ENCODE measurements around the gene ITIH4.

The ITIH4 gene

DNA sequence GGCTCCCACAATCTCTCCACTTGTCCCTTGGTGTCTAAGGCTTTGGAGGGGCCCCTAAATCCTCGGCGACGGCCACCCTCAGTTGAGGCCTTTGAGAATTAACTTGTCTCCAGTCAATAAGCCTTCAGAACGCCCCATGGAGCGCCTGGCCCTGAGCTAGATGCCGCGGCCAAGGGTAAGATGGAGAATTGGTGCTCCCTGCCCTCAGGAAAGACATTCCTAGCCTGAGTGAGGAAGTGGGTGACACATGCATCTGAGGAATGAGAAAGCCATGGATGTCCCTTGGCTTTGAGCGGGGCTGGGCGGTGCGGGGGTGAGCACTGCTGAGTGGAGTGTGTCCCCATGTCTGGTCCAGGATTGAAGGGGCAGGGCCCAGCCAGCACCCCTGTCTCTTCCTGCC, 13.3 kb downstream of the ITIH4 start:
- H3K27me3 Mint-ChIP-seq, result no peaks in the 10 kb centered on the region
- no peaks in the 10 kb centered on the region for H3K36me3 Mint-ChIP-seq (ENCODE audit: insufficient read depth)
- ATAC-seq (replicated peaks), result no peak
- no peaks in the 10 kb centered on the region for H3K4me1 Mint-ChIP-seq (ENCODE audit: low read depth in 2 of 2)
- H3K9me3 Mint-ChIP-seq, result no peaks in the 10 kb centered on the region
- no peak overlapping the region for H3K4me3 Mint-ChIP-seq
- DNase-seq, result no peak
- H3K27ac Mint-ChIP-seq, result peak overlapping the region in 1 of 2 donors; percentile 23

DNA sequence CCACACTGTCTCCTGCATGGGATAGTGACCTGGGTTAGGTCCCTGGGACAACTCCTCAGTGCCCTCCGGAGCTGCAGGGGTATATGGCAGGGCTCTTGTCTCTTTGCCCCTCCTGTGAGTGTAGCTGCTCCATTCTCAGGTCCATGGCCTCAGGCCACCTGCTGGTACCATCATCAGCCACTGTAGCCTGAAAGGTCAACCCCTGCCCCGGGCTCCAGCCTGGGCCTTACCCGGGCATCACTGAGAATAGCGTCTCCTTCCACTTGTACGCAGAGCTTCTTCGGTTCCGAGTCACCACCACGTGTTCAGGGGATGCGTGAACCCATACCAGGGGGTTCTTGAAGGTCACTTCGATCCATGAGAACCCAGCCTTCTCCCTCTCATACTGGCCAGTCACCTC, 13.8 kb downstream of the ITIH4 start:
- DNase-seq, result no peak
- Mint-ChIP-seq H3K36me3 (ENCODE audit: insufficient read depth) (no peaks in the 10 kb centered on the region), H3K27ac (peak overlapping the region in 1 of 2 donors; percentile 23), H3K27me3 (no peaks in the 10 kb centered on the region), H3K4me1 (ENCODE audit: low read depth in 2 of 2) (no peaks in the 10 kb centered on the region), H3K4me3 (no peak overlapping the region), H3K9me3 (no peaks in the 10 kb centered on the region)
- ATAC-seq (replicated peaks), result no peak

GRCh38 chr3:52816199-52816598, 14.3 kb downstream of the ITIH4 start:
- Mint-ChIP-seq H3K36me3 (ENCODE audit: insufficient read depth) (no peaks in the 10 kb centered on the region), H3K4me1 (ENCODE audit: low read depth in 2 of 2) (no peaks in the 10 kb centered on the region), H3K4me3 (no peak overlapping the region), H3K9me3 (no peaks in the 10 kb centered on the region), H3K27ac (peak overlapping the region in 1 of 2 donors; percentile 23), H3K27me3 (no peaks in the 10 kb centered on the region)
- ATAC-seq (replicated peaks) (no peak), DNase-seq (no peak)

DNA sequence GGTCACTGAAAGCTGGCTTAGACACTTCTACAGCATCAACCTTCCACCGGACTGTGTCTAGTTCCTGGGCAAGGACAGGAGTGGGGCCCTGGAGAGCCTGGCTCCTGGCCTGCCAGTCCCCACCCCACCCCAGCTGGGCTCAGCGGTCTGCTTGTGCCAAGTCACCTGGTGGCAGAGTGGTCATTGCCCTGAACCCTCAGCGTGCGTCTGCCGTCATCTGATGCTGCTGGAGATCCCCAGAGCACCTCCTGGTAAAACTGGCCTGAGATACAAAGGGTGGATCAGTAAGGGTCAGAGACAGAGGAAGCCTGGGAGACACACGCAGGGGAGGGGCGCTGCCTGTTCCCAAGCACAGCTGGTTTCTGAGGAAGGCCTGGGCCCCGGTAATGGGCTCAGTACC, 16.7 kb downstream of the ITIH4 start:
- DNase-seq (no peak), ATAC-seq (replicated peaks) (no peak)
- no peaks in the 10 kb centered on the region for H3K27me3 Mint-ChIP-seq
- H3K4me1 Mint-ChIP-seq (ENCODE audit: low read depth in 2 of 2), result no peaks in the 10 kb centered on the region
- no peaks in the 10 kb centered on the region for H3K36me3 Mint-ChIP-seq (ENCODE audit: insufficient read depth)
- no peak overlapping the region for H3K4me3 Mint-ChIP-seq
- no peak overlapping the region for H3K27ac Mint-ChIP-seq
- H3K9me3 Mint-ChIP-seq, result no peaks in the 10 kb centered on the region

- Mint-ChIP-seq H3K27ac (peak overlapping the region; percentile 1 to 51), H3K9me3 (no peaks in the 10 kb centered on the region), H3K36me3 (ENCODE audit: insufficient read depth) (no peaks in the 10 kb centered on the region), H3K4me1 (ENCODE audit: low read depth in 2 of 2) (no peaks in the 10 kb centered on the region), H3K27me3 (peaks cover 0 to 5% of the 10 kb centered on the region in 2 donors), H3K4me3 (no peak overlapping the region)
- ATAC-seq (replicated peaks), result no peak
- no peak for DNase-seq
These were observed 18.9 kb downstream of the ITIH4 start for GRCh38 chr3:52811452-52812011.

GRCh38 chr3:52810923-52811322, 19.5 kb downstream of the ITIH4 start:
- no peaks in the 10 kb centered on the region for H3K9me3 Mint-ChIP-seq
- H3K4me3 Mint-ChIP-seq, result no peak overlapping the region
- H3K27ac Mint-ChIP-seq, result peak overlapping the region; percentile 1 to 51
- ATAC-seq (replicated peaks) (no peak), DNase-seq (no peak)
- H3K27me3 Mint-ChIP-seq, result peaks cover 0 to 11% of the 10 kb centered on the region in 2 donors
- no peaks in the 10 kb centered on the region for H3K4me1 Mint-ChIP-seq (ENCODE audit: low read depth in 2 of 2)
- no peaks in the 10 kb centered on the region for H3K36me3 Mint-ChIP-seq (ENCODE audit: insufficient read depth)

DNA sequence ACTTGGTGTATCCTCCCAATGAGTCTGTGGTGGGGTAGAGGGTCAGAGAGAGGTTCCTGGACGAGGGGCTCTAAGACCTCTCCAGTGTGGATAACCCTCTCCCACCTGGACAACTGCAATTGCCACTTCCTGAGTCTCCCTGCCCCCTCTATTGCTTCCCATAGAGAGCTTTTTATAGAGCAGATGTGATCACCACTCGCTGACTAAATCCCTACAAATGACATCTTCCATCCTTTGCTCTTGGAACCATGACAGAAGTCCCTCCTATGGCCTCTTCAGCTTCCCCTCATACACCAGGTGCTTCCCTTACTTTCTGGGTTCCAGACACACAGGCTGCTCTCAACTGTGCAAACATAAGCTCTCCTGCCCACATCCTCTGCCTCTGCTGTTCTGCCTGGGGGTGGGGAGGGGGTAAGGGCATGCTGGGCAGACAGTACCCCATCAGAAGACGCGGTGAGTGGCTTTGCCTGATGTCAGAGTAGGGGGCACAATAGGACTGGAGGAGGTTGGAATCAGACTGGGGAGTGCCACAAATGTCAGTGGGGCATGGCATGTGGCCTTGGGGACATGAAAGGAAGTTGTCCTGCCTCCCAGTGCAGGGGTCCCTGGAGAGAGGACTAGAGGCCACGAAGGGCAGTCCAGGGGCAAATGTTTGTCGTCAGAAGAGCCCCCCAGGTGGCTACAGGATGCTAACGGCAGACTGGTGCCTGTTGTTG, 20.7 kb downstream of the ITIH4 start:
- no peaks in the 10 kb centered on the region for H3K9me3 Mint-ChIP-seq
- no peak overlapping the region for H3K4me3 Mint-ChIP-seq
- no peak for ATAC-seq (replicated peaks)
- H3K4me1 Mint-ChIP-seq (ENCODE audit: low read depth in 2 of 2), result no peaks in the 10 kb centered on the region
- DNase-seq, result no peak
- H3K27me3 Mint-ChIP-seq, result peaks cover 0 to 15% of the 10 kb centered on the region in 2 donors
- H3K36me3 Mint-ChIP-seq (ENCODE audit: insufficient read depth), result no peaks in the 10 kb centered on the region
- no peak overlapping the region for H3K27ac Mint-ChIP-seq

- H3K4me3 Mint-ChIP-seq, result no peak overlapping the region
- no peaks in the 10 kb centered on the region for H3K4me1 Mint-ChIP-seq (ENCODE audit: low read depth in 2 of 2)
- DNase-seq, result no peak
- H3K9me3 Mint-ChIP-seq, result no peaks in the 10 kb centered on the region
- ATAC-seq (replicated peaks), result no peak
- H3K27me3 Mint-ChIP-seq, result peaks cover 0 to 16% of the 10 kb centered on the region in 2 donors
- H3K36me3 Mint-ChIP-seq (ENCODE audit: insufficient read depth), result no peaks in the 10 kb centered on the region
- H3K27ac Mint-ChIP-seq, result no peak overlapping the region
These were observed 21.3 kb downstream of the ITIH4 start for GRCh38 chr3:52809149-52809548.

DNA sequence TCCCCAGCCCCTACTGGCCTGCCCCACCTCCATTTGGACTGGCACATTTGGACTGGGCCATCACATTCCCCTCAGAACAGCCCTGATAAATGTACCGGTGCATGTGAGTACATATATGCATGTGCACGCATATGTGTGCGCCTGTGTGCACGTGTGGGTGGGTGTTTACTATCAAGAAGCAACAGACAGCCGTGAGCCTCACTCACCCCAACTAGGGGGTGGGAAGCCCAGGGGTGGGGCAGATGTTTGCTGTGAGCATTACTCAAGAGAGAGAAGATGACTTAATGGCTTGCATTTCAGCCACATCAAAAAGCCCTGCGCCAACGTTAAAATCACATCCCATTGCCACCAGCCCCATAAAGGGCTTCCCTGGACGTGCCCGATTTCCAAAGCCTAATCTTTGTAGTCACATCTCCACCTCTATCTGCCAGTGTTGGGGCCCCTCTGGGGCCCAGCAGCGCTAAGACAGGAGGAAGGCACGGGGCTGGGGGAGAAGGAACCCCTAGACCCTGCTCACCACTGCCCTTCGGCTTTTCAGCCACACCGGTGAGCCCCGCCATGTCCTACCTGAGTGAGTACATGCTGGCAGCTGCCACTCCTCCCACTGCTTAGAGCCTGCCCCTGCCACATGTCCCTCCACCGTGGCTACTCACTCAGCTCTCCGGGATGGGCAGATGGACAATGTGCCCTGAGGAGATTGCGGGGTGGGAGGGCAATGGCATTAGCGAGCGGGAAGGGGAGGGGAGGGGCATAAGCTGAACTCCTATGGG, 25.0 kb downstream of the ITIH4 start:
- DNase-seq (no peak), ATAC-seq (replicated peaks) (no peak)
- no peaks in the 10 kb centered on the region for H3K36me3 Mint-ChIP-seq (ENCODE audit: insufficient read depth)
- H3K4me1 Mint-ChIP-seq (ENCODE audit: low read depth in 2 of 2), result no peaks in the 10 kb centered on the region
- H3K9me3 Mint-ChIP-seq, result no peaks in the 10 kb centered on the region
- H3K27me3 Mint-ChIP-seq, result peaks cover 0 to 22% of the 10 kb centered on the region in 2 donors
- H3K4me3 Mint-ChIP-seq, result no peak overlapping the region
- no peak overlapping the region for H3K27ac Mint-ChIP-seq

DNA sequence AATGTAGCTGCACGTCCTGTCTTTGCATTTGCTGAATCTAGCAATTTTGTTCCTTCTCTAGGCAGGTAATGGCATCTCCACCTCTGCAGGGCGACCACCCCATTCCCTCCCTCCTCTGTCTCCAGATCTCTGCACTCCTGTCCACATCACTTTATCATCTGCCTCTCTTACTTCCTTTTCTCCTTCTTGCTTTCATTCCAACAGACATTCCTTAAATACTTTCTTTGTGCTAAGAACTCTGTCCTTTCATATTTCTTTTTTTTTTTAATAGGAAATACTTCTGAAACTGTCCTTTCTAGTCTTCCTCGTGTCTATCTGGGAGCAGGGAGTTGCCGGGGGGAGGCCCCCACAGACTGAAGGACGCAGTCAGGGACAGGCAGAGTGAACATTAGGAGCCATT, 28.6 kb downstream of the ITIH4 start:
- DNase-seq, result no peak
- H3K27me3 Mint-ChIP-seq, result peaks cover 0 to 27% of the 10 kb centered on the region in 2 donors

GRCh38 chr3:52800079-52800478, 30.4 kb downstream of the ITIH4 start:
- no peak for DNase-seq
- H3K4me1 Mint-ChIP-seq (ENCODE audit: low read depth in 2 of 2), result peaks cover 0 to 2% of the 10 kb centered on the region in 2 donors

More for the DNA sequence above, 28.6 kb downstream of the ITIH4 start:
- H3K9me3 Mint-ChIP-seq, result no peaks in the 10 kb centered on the region
- ATAC-seq (replicated peaks), result no peak
- no peak overlapping the region for H3K4me3 Mint-ChIP-seq
- no peak overlapping the region for H3K27ac Mint-ChIP-seq
- peaks cover 0 to 2% of the 10 kb centered on the region in 2 donors for H3K4me1 Mint-ChIP-seq (ENCODE audit: low read depth in 2 of 2)
- H3K36me3 Mint-ChIP-seq (ENCODE audit: insufficient read depth), result peaks cover 3% of the 10 kb centered on the region

DNA sequence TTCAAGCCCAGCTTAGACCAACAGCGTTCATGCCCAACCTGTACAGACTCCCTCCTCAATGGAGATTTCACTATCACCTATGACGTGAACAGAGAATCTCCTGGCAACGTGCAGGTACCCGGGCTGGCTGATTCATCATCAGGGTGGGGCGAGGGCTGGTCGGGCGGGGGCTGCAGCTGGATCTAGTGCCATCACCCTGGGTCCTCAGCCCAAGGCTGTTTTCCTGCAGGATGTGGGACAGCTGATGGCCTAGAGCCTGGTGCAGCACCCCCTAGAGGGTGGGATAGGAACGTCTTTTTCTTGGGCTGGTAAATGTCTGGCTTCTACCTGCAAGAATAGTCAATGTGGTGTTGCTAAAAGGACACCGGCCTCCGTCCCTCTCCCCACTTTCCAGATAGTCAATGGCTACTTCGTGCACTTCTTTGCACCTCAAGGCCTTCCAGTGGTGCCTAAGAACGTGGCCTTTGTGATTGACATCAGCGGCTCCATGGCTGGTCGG, 31.4 kb downstream of the ITIH4 start:
- peaks cover 0 to 12% of the 10 kb centered on the region in 2 donors for H3K27me3 Mint-ChIP-seq
- peaks cover 3% of the 10 kb centered on the region for H3K36me3 Mint-ChIP-seq (ENCODE audit: insufficient read depth)
- H3K27ac Mint-ChIP-seq, result no peak overlapping the region
- H3K4me3 Mint-ChIP-seq, result no peak overlapping the region
- DNase-seq (peak in 1 of 3 experiments; percentile 11), ATAC-seq (replicated peaks) (no peak)
- no peaks in the 10 kb centered on the region for H3K9me3 Mint-ChIP-seq
- peaks cover 0 to 2% of the 10 kb centered on the region in 2 donors for H3K4me1 Mint-ChIP-seq (ENCODE audit: low read depth in 2 of 2)

More at GRCh38 chr3:52800079-52800478, 30.4 kb downstream of the ITIH4 start:
- Mint-ChIP-seq H3K27ac (no peak overlapping the region), H3K4me3 (no peak overlapping the region), H3K9me3 (no peaks in the 10 kb centered on the region), H3K36me3 (ENCODE audit: insufficient read depth) (peaks cover 3% of the 10 kb centered on the region), H3K27me3 (peaks cover 0 to 15% of the 10 kb centered on the region in 2 donors)
- ATAC-seq (replicated peaks), result no peak

DNA sequence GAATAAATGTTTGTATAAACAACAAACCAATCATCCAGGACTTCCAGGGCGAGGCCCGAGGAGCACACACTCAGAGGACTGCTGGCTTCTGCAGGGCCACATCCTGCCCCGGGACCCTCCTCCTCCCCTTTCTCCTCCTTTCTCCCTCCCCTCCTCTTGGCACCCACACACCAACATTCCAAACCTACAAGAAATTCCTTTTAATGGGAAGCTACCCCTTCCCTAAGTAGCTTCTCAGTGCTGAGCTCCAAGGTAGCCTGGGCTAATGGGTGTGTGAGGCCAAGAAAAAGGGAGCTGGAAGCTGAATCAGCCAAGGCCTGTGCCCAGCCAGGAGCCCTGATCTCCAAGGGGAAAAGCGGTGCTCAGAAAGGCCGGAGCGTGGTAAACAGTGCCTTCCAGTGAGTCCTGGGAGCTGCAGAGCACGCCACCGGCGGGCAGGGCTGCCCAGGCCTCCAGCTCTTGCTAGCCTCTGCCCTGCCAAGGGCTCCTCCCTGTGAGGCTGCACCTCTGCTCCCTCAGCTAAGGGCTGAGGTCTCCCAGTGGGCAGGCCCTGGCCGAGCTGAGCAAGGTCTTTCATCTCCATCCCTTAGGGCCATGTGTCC, 32.0 kb downstream of the ITIH4 start:
- DNase-seq (no peak), ATAC-seq (replicated peaks) (no peak)
- Mint-ChIP-seq H3K4me1 (ENCODE audit: low read depth in 2 of 2) (peaks cover 0 to 2% of the 10 kb centered on the region in 2 donors), H3K27ac (no peak overlapping the region), H3K9me3 (no peaks in the 10 kb centered on the region), H3K36me3 (ENCODE audit: insufficient read depth) (peaks cover 3% of the 10 kb centered on the region), H3K27me3 (peaks cover 0 to 8% of the 10 kb centered on the region in 2 donors), H3K4me3 (no peak overlapping the region)
